ENCODE measurements around the gene BBS9.

Gene BBS9

DNA sequence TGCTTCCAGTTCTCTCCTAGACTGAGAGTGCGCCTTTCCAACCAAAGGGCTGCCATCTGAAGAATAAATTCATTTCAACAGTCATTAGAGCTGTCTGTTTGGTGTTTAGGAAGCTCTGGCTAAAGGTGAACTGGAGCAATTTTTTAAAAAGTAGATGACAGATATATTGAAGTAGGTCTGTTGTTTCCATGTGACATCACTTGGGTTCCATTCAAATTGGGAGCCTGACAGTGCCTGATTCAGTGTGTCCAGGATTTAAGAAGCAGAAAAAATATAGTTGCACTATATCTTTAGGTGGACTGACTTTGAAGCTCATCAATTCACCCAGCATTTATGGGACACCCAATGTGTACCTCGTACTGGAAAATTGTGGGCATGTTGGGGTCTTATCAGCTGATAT is 367.7 kb downstream of the BBS9 start:
- H3K9ac ChIP-seq: no peak overlapping the region
- no peak overlapping the region for H3K27ac ChIP-seq
- no peak overlapping the region for H3K4me2 ChIP-seq
- no peaks in the 10 kb centered on the region for H3K27me3 ChIP-seq (ENCODE audit: insufficient read depth, low read depth)
- no peaks in the 10 kb centered on the region for H4K20me1 ChIP-seq (ENCODE audit: insufficient read depth)
- TF ChIP-seq, protein P1, sequence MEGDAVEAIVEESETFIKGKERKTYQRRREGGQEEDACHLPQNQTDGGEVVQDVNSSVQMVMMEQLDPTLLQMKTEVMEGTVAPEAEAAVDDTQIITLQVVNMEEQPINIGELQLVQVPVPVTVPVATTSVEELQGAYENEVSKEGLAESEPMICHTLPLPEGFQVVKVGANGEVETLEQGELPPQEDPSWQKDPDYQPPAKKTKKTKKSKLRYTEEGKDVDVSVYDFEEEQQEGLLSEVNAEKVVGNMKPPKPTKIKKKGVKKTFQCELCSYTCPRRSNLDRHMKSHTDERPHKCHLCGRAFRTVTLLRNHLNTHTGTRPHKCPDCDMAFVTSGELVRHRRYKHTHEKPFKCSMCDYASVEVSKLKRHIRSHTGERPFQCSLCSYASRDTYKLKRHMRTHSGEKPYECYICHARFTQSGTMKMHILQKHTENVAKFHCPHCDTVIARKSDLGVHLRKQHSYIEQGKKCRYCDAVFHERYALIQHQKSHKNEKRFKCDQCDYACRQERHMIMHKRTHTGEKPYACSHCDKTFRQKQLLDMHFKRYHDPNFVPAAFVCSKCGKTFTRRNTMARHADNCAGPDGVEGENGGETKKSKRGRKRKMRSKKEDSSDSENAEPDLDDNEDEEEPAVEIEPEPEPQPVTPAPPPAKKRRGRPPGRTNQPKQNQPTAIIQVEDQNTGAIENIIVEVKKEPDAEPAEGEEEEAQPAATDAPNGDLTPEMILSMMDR (conservative IDR thresholded peaks at IDR 0.05; ENCODE audit: low read depth, low read length): no peak
- no peak overlapping the region for H3K4me3 ChIP-seq (IDR thresholded peaks at IDR 0.05; ENCODE audit: insufficient read depth, low read depth, low read length)
- H3K36me3 ChIP-seq (ENCODE audit: insufficient read depth): no peaks in the 10 kb centered on the region
- H3K79me2 ChIP-seq (ENCODE audit: insufficient read depth, low read depth): no peaks in the 10 kb centered on the region
- peaks cover 8% of the 10 kb centered on the region for H3K4me1 ChIP-seq (ENCODE audit: low read depth, poor library complexity, severe bottlenecking)
- no peak overlapping the region for H2AFZ ChIP-seq (ENCODE audit: low read depth)

DNA sequence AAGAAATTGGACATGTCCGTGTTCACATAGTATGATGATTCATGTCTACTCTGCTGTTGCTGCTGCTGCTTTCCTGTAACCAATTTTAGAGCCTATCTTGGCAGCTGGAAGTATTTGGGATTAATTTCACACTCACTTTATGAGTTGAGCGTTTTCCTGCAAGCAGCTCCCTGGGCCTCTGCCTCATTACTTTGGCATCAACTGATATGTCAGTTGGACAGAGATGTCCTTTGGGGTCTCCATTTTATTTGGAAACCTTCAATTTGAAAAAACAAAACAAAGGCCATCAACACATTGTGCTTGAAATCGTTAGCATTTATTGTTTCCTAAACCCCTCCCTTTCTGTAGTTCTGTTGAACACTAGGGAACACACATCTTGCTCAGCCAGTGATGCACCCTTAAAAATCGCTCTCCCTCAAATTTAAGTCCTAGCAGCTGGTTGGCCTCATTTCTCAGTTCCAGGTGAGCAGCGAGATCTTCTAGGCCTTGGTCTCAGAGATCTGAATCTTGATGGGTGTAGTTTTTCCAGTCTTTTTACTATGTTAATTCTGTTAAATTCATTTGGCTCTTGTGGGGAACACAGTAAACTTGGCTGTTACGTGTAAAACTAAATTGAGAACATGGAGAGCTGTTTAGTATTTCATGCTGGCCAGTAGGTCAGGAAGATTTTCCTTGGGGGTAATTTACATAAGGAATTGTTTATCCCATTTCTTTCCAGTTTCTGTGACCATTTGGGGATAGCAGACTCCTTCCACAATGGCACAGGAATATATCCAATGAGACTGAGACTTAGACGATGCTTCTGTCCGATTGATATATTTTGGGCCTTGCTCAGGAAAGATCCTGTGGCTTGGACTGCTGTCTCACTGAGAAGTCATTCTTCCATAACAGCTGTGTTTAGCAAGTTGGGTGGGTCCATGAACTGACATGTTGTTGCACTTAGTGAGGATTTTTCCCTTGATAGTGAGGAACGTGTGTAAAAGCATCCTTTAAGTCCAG is 371.6 kb downstream of the BBS9 start:
- no peaks in the 10 kb centered on the region for H3K79me2 ChIP-seq (ENCODE audit: insufficient read depth, low read depth)
- no peaks in the 10 kb centered on the region for H3K36me3 ChIP-seq (ENCODE audit: insufficient read depth)
- no peaks in the 10 kb centered on the region for H3K4me1 ChIP-seq (ENCODE audit: low read depth, poor library complexity, severe bottlenecking)
- H2AFZ ChIP-seq (ENCODE audit: low read depth): no peak overlapping the region
- H3K9ac ChIP-seq: no peak overlapping the region
- TF ChIP-seq, protein P1 (conservative IDR thresholded peaks at IDR 0.05; ENCODE audit: low read depth, low read length): no peak
- no peak overlapping the region for H3K4me2 ChIP-seq
- no peaks in the 10 kb centered on the region for H3K27me3 ChIP-seq (ENCODE audit: insufficient read depth, low read depth)
- H4K20me1 ChIP-seq (ENCODE audit: insufficient read depth): no peaks in the 10 kb centered on the region
- no peak overlapping the region for H3K27ac ChIP-seq
- H3K4me3 ChIP-seq (IDR thresholded peaks at IDR 0.05; ENCODE audit: insufficient read depth, low read depth, low read length): no peak overlapping the region

- H3K4me2 ChIP-seq: no peak overlapping the region
- TF ChIP-seq, protein P1 (conservative IDR thresholded peaks at IDR 0.05; ENCODE audit: low read depth, low read length): no peak
- H3K9ac ChIP-seq: no peak overlapping the region
- H3K27me3 ChIP-seq (ENCODE audit: insufficient read depth, low read depth): no peaks in the 10 kb centered on the region
- no peak overlapping the region for H2AFZ ChIP-seq (ENCODE audit: low read depth)
- no peaks in the 10 kb centered on the region for H3K4me1 ChIP-seq (ENCODE audit: low read depth, poor library complexity, severe bottlenecking)
- no peak overlapping the region for H3K4me3 ChIP-seq (IDR thresholded peaks at IDR 0.05; ENCODE audit: insufficient read depth, low read depth, low read length)
- H3K79me2 ChIP-seq (ENCODE audit: insufficient read depth, low read depth): no peaks in the 10 kb centered on the region
- no peaks in the 10 kb centered on the region for H4K20me1 ChIP-seq (ENCODE audit: insufficient read depth)
- no peaks in the 10 kb centered on the region for H3K36me3 ChIP-seq (ENCODE audit: insufficient read depth)
- H3K27ac ChIP-seq: no peak overlapping the region
Observed at GRCh38 chr7:33503014-33503413, 373.6 kb downstream of the BBS9 start.

- no peak overlapping the region for H2AFZ ChIP-seq (ENCODE audit: low read depth)
- no peaks in the 10 kb centered on the region for H3K4me1 ChIP-seq (ENCODE audit: low read depth, poor library complexity, severe bottlenecking)
- no peaks in the 10 kb centered on the region for H3K79me2 ChIP-seq (ENCODE audit: insufficient read depth, low read depth)
- H3K9ac ChIP-seq: no peak overlapping the region
- no peaks in the 10 kb centered on the region for H3K36me3 ChIP-seq (ENCODE audit: insufficient read depth)
- TF ChIP-seq, protein P1 (conservative IDR thresholded peaks at IDR 0.05; ENCODE audit: low read depth, low read length): no peak
- no peak overlapping the region for H3K4me2 ChIP-seq
- H3K27ac ChIP-seq: no peak overlapping the region
- H4K20me1 ChIP-seq (ENCODE audit: insufficient read depth): no peaks in the 10 kb centered on the region
- no peaks in the 10 kb centered on the region for H3K27me3 ChIP-seq (ENCODE audit: insufficient read depth, low read depth)
- no peak overlapping the region for H3K4me3 ChIP-seq (IDR thresholded peaks at IDR 0.05; ENCODE audit: insufficient read depth, low read depth, low read length)
Observed at GRCh38 chr7:33503736-33504135, 374.4 kb downstream of the BBS9 start.

Measured in KMS-11 (cell line).